CD4-positive, alpha-beta T cell treated with Interleukin-15 for 1 hour (primary cell): Measurements from ENCODE around the gene RAB9B.

Source experiments
- DNase-seq: peaks from one replicate; pipeline ENCODE4 v3.0.0-alpha.2; 2020

The RAB9B gene

GRCh38 chrX:103806862-103807474, 25.1 kb downstream of the RAB9B start:
- DNase-seq: no peak

GRCh38 chrX:103805860-103806259, 26.2 kb downstream of the RAB9B start:
- no peak for DNase-seq

- no peak for DNase-seq
Observed at GRCh38 chrX:103800318-103800717, 31.7 kb downstream of the RAB9B start.

GRCh38 chrX:103797691-103798090, 34.4 kb downstream of the RAB9B start:
- DNase-seq: no peak

- no peak for DNase-seq
Observed at GRCh38 chrX:103794119-103794518, 37.9 kb downstream of the RAB9B start.

- no peak for DNase-seq
Observed at GRCh38 chrX:103793545-103793940, 38.5 kb downstream of the RAB9B start.

- no peak for DNase-seq
Observed at GRCh38 chrX:103792916-103793544, 39.0 kb downstream of the RAB9B start.

- DNase-seq: no peak
Observed at GRCh38 chrX:103791826-103792485, 40.1 kb downstream of the RAB9B start.

GRCh38 chrX:103791228-103791627, 40.8 kb downstream of the RAB9B start:
- DNase-seq: no peak

GRCh38 chrX:103789004-103789403, 43.1 kb downstream of the RAB9B start:
- no peak for DNase-seq

GRCh38 chrX:103783971-103784370, 48.1 kb downstream of the RAB9B start:
- no peak for DNase-seq

- no peak for DNase-seq
Observed at GRCh38 chrX:103783196-103783595, 48.9 kb downstream of the RAB9B start.

GRCh38 chrX:103782640-103783039, 49.4 kb downstream of the RAB9B start:
- DNase-seq: no peak

GRCh38 chrX:103781706-103782105, 50.4 kb downstream of the RAB9B start:
- DNase-seq: no peak

GRCh38 chrX:103781062-103781402, 51.0 kb downstream of the RAB9B start:
- no peak for DNase-seq

- DNase-seq: no peak
Observed at GRCh38 chrX:103780336-103781061, 51.6 kb downstream of the RAB9B start.

GRCh38 chrX:103779141-103779789, 52.8 kb downstream of the RAB9B start:
- DNase-seq: no peak

GRCh38 chrX:103776546-103776945, 55.5 kb downstream of the RAB9B start, which contains the start of gene PLP1:
TSS of gene PLP1 (plus strand) at chrX:103776840. CDS start at chrX:103776996, 156 bp downstream.
- no peak for DNase-seq

- DNase-seq: no peak
Observed at GRCh38 chrX:103774070-103774642, 57.9 kb downstream of the RAB9B start.

- no peak for DNase-seq
Observed at GRCh38 chrX:103773445-103773844, 58.6 kb downstream of the RAB9B start.
